Colonic mucosa (tissue), 4 donors: ENCODE results near the gene RPS10. TPM values are rescaled to one million over a fixed set of nuclear protein-coding genes. Genes with fewer than 3 reads are reported as not detected.
"Not testable (repeated sequence)": the region's sequence is repeated elsewhere in the genome, so short reads cannot be mapped to it uniquely, and the experiment has no call there.

Experiments used
- DNase-seq: peaks from one replicate; pipeline ENCODE4 v3.0.0-alpha.2; 2020
- H3K27ac ChIP-seq: fragments of 200-600 bp; one replicate; pipeline ENCODE4 v1.8.0; 2021
- H3K27me3 ChIP-seq: fragments of 200-600 bp; one replicate; pipeline ENCODE4 v1.8.0; 2021
- H3K36me3 ChIP-seq: fragments of 200-600 bp; one replicate; pipeline ENCODE4 v1.8.0; 2021
- H3K4me1 ChIP-seq: fragments of 200-600 bp; one replicate; pipeline ENCODE4 v1.8.0; 2021; ENCODE audit warnings: mild to moderate bottlenecking
- H3K4me3 ChIP-seq: fragments of 200-600 bp; one replicate; pipeline ENCODE4 v1.8.0; 2021
- H3K9ac ChIP-seq, 2 donors: one replicate each; pipeline ENCODE4 v1.7.0; 2013; ENCODE audit warnings: control low read depth in 2 of 2, low read depth in 2 of 2, low read length in 2 of 2
- H3K9me3 ChIP-seq: fragments of 200-600 bp; one replicate; pipeline ENCODE4 v1.8.0; 2021
- CTCF ChIP-seq: fragments of 200-600 bp; IDR thresholded peaks from one replicate; pipeline ENCODE4 v1.8.0; 2022; ENCODE audit warnings: antibody characterized with exemption, mild to moderate bottlenecking
- intact Hi-C: fragments of 100-400 bp; cut with DNase I; formaldehyde crosslinking; loops from one replicate; pipeline ENCODE4 v1.14.1; 2022
- total RNA-seq, 2 donors: library from RNA; stranded (reverse); fragmentation: NEBNext Ultra II Directional in 1 of 2; extraction: Animal tissue kit (Norgen Biotek cat#: 25700) in 1 of 2; gene quantifications; one replicate each; pipeline ENCODE4 v1.2.1, GENCODE V29; 2021
- donor health status: healthy.
- donor health status: DM: no; HTN: no; CAD: no.
- donor health status: DM: no; HTN: no; CAD: no.

RPS10 gene
- total RNA-seq, 2 donors from 2014 or later = 1,011 to 1,246 TPM

GRCh38 chr6:34378470-34378869 is 47.4 kb downstream of the RPS10 start:
- H3K36me3 ChIP-seq = no peaks in the 10 kb centered on the region
- H3K9me3 ChIP-seq = no peaks in the 10 kb centered on the region
- H3K27ac ChIP-seq = no peak overlapping the region
- no peaks in the 10 kb centered on the region for H3K27me3 ChIP-seq
- intact Hi-C loops = loop anchor here (10.0 kb wide), 1 partner anchor 64 kb away; no protein-coding TSS in a partner anchor
- H3K4me1 ChIP-seq = no peaks in the 10 kb centered on the region
- TF ChIP-seq CTCF = no peak
- no peak for DNase-seq
- H3K4me3 ChIP-seq = no peak overlapping the region
- H3K9ac ChIP-seq = no peak overlapping the region

GRCh38 chr6:34377984-34378383 is 47.9 kb downstream of the RPS10 start:
- TF ChIP-seq CTCF = no peak
- no peaks in the 10 kb centered on the region for H3K27me3 ChIP-seq
- no peaks in the 10 kb centered on the region for H3K4me1 ChIP-seq
- no peak for DNase-seq
- no peak overlapping the region for H3K4me3 ChIP-seq
- intact Hi-C loops = loop anchor here (10.0 kb wide), 1 partner anchor 63 kb away; no protein-coding TSS in a partner anchor
- no peaks in the 10 kb centered on the region for H3K9me3 ChIP-seq
- no peak overlapping the region for H3K27ac ChIP-seq
- no peak overlapping the region for H3K9ac ChIP-seq
- no peaks in the 10 kb centered on the region for H3K36me3 ChIP-seq

- not testable (repeated sequence) for H3K4me1 ChIP-seq, H3K9ac ChIP-seq, H3K36me3 ChIP-seq, H3K27ac ChIP-seq, H3K9me3 ChIP-seq, DNase-seq, H3K27me3 ChIP-seq, H3K4me3 ChIP-seq
- intact Hi-C loops = loop anchor here (10.0 kb wide), 1 partner anchor 63 kb away; no protein-coding TSS in a partner anchor
These were observed 48.3 kb downstream of the RPS10 start for GRCh38 chr6:34377571-34377970.

- no peak overlapping the region for H3K4me3 ChIP-seq
- no peak overlapping the region for H3K27ac ChIP-seq
- no peaks in the 10 kb centered on the region for H3K4me1 ChIP-seq
- no peak for TF ChIP-seq CTCF
- no peaks in the 10 kb centered on the region for H3K27me3 ChIP-seq
- no peak overlapping the region for H3K9ac ChIP-seq
- no peak for DNase-seq
- intact Hi-C loops = loop anchor here (10.0 kb wide), 1 partner anchor 61 kb away; no protein-coding TSS in a partner anchor
- no peaks in the 10 kb centered on the region for H3K36me3 ChIP-seq
- no peaks in the 10 kb centered on the region for H3K9me3 ChIP-seq
These were observed 50.0 kb downstream of the RPS10 start for GRCh38 chr6:34375833-34376232.

- TF ChIP-seq CTCF = no peak
- DNase-seq = no peak
- Histone ChIP-seq H3K27ac (no peak overlapping the region), H3K27me3 (no peaks in the 10 kb centered on the region), H3K9me3 (no peaks in the 10 kb centered on the region), H3K4me3 (no peak overlapping the region), H3K36me3 (no peaks in the 10 kb centered on the region), H3K4me1 (no peaks in the 10 kb centered on the region), H3K9ac (no peak overlapping the region)
- intact Hi-C loops = loop anchor here (10.0 kb wide), 1 partner anchor 60 kb away; no protein-coding TSS in a partner anchor
These were observed 51.4 kb downstream of the RPS10 start for GRCh38 chr6:34374508-34374907.

- H3K4me3 ChIP-seq = no peak overlapping the region
- H3K27ac ChIP-seq = no peak overlapping the region
- no peaks in the 10 kb centered on the region for H3K9me3 ChIP-seq
- H3K36me3 ChIP-seq = no peaks in the 10 kb centered on the region
- TF ChIP-seq CTCF = no peak
- no peak overlapping the region for H3K9ac ChIP-seq
- no peak for DNase-seq
- no peaks in the 10 kb centered on the region for H3K4me1 ChIP-seq
- H3K27me3 ChIP-seq = no peaks in the 10 kb centered on the region
- intact Hi-C loops = loop anchor here (10.0 kb wide), 1 partner anchor 59 kb away; no protein-coding TSS in a partner anchor
These were observed 51.8 kb downstream of the RPS10 start for GRCh38 chr6:34374069-34374468.
